ENCODE measurements around the gene INSIG2.

DNA sequence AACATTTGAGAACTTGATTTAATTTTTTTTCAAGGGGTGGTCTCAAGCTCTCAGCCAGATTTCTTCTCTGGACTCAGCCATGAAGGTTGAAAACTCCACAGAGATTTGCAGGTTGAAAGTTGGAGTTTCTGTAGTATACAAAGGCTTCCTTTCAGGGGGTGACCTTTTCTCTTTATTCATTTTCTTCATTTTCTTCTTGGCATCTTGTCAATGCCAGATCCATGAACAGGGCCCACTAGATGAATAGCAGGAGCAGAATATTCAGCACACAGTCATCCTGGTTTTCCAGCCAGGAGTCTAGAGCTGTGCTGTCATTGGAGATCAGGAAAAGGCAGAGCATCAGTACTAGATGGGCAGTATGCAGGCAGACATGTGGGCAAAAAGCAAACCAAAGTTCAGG lies 62.0 kb downstream of the INSIG2 start:
- no peak for TF ChIP-seq CTCF (IDR thresholded peaks at IDR 0.05; ENCODE audit: low read length)
- TF ChIP-seq EZH2 (IDR thresholded peaks at IDR 0.05; ENCODE audit: borderline replicate concordance, low read length): no peak
